Kidney epithelial cell (primary cell): Measurements from ENCODE around the gene MRPS26. TPM values are rescaled to one million over a fixed set of nuclear protein-coding genes. Genes with fewer than 3 reads are reported as not detected.

Source experiments
- DNase-seq: peaks from one replicate; pipeline ENCODE4 v3.0.0-alpha.2; 2010; ENCODE audit warnings: low read depth
- H3K27me3 ChIP-seq: 2 replicates; pipeline ENCODE4 v1.6.0; 2011; ENCODE audit warnings: low read length; ENCODE audit not compliant: control insufficient read depth, insufficient read depth
- H3K36me3 ChIP-seq: 2 replicates; pipeline ENCODE4 v1.5.1; 2011; ENCODE audit warnings: low read length; ENCODE audit not compliant: control insufficient read depth, insufficient read depth
- H3K4me3 ChIP-seq: 2 replicates; pipeline ENCODE4 v1.5.1; 2011; ENCODE audit warnings: low read depth, mild to moderate bottlenecking, control low read depth, low read length
- CTCF ChIP-seq: IDR thresholded peaks from 2 replicates; pipeline ENCODE4 v1.5.1; 2011; ENCODE audit warnings: mild to moderate bottlenecking, moderate library complexity, low read length, control low read depth, inconsistent platforms; ENCODE audit not compliant: insufficient read depth, poor library complexity, severe bottlenecking
- total RNA-seq: library from RNA; depleted of rRNA; stranded (reverse); fragments of >200 nt; gene quantifications from 2 replicates; pipeline ENCODE4 v1.2.3, GENCODE V29; 2015

The MRPS26 gene
- total RNA-seq, 1 donor from 2014 or later, result 80.8 TPM

GRCh38 chr20:3093861-3094361, 48.1 kb downstream of the MRPS26 start:
- Histone ChIP-seq H3K4me3 (no peak overlapping the region), H3K36me3 (no peaks in the 10 kb centered on the region), H3K27me3 (peaks cover 9% of the 10 kb centered on the region)
- no peak for DNase-seq
- no peak for TF ChIP-seq CTCF

- no peak for TF ChIP-seq CTCF
- no peak for DNase-seq
These were observed 49.2 kb downstream of the MRPS26 start for GRCh38 chr20:3094848-3095629.

More at GRCh38 chr20:3094848-3095629, 49.2 kb downstream of the MRPS26 start:
- H3K4me3 ChIP-seq, result no peak overlapping the region
- no peaks in the 10 kb centered on the region for H3K36me3 ChIP-seq
- H3K27me3 ChIP-seq, result peaks cover 8% of the 10 kb centered on the region

Other genes with a start within 250 kb of the MRPS26 start
- 68.7 and 97.4 TPM in 2 replicates for gene CPXM1, start 245.4 kb upstream of the MRPS26 start, total RNA-seq
- gene C20orf141, start 231.1 kb upstream of the MRPS26 start, total RNA-seq, result not detected in 2 replicates
- not detected in 2 replicates for gene TMEM239, start 229.7 kb upstream of the MRPS26 start, total RNA-seq
- gene PCED1A, start 205.4 kb upstream of the MRPS26 start, total RNA-seq, result 30.4 and 35.5 TPM in 2 replicates
- gene VPS16, start 205.3 kb upstream of the MRPS26 start, total RNA-seq, result 38.6 and 40.4 TPM in 2 replicates
- 43.3 and 48.6 TPM in 2 replicates for gene PTPRA, start 172.6 kb upstream of the MRPS26 start, total RNA-seq
- gene GNRH2, start 2.4 kb upstream of the MRPS26 start, total RNA-seq, result 0.27 TPM in 1 of 2 replicates, not detected in the other
- gene OXT, start 25.6 kb downstream of the MRPS26 start, total RNA-seq, result not detected in 2 replicates
- not detected in 2 replicates for gene AVP, start 38.7 kb downstream of the MRPS26 start, total RNA-seq
- gene FASTKD5, start 113.8 kb downstream of the MRPS26 start, total RNA-seq, result 13.4 and 14.3 TPM in 2 replicates
- gene UBOX5, start 113.8 kb downstream of the MRPS26 start, total RNA-seq, result 5.1 and 5.6 TPM in 2 replicates
- 10.4 and 11.3 TPM in 2 replicates for gene LZTS3, start 127.5 kb downstream of the MRPS26 start, total RNA-seq
- gene DDRGK1, start 158.6 kb downstream of the MRPS26 start, total RNA-seq, result 89.8 and 108 TPM in 2 replicates
- 71.2 and 80.5 TPM in 2 replicates for gene ITPA, start 163.4 kb downstream of the MRPS26 start, total RNA-seq
- gene SLC4A11, start 193.1 kb downstream of the MRPS26 start, total RNA-seq, result 4.9 and 8.5 TPM in 2 replicates